ENCODE data around the gene RGMB.

The RGMB gene

GRCh38 chr5:98773214-98773463 lies 324 bp upstream of the RGMB start (continued):
- TF ChIP-seq, protein P1, sequence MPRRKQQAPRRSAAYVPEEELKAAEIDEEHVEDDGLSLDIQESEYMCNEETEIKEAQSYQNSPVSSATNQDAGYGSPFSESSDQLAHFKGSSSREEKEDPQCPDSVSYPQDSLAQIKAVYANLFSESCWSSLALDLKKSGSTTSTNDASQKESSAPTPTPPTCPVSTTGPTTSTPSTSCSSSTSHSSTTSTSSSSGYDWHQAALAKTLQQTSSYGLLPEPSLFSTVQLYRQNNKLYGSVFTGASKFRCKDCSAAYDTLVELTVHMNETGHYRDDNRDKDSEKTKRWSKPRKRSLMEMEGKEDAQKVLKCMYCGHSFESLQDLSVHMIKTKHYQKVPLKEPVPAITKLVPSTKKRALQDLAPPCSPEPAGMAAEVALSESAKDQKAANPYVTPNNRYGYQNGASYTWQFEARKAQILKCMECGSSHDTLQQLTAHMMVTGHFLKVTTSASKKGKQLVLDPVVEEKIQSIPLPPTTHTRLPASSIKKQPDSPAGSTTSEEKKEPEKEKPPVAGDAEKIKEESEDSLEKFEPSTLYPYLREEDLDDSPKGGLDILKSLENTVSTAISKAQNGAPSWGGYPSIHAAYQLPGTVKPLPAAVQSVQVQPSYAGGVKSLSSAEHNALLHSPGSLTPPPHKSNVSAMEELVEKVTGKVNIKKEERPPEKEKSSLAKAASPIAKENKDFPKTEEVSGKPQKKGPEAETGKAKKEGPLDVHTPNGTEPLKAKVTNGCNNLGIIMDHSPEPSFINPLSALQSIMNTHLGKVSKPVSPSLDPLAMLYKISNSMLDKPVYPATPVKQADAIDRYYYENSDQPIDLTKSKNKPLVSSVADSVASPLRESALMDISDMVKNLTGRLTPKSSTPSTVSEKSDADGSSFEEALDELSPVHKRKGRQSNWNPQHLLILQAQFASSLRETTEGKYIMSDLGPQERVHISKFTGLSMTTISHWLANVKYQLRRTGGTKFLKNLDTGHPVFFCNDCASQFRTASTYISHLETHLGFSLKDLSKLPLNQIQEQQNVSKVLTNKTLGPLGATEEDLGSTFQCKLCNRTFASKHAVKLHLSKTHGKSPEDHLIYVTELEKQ (tag by site-specific recombination; IDR thresholded peaks at IDR 0.05; ENCODE audit: borderline replicate concordance), result peak; percentile 31; the same call in 1 of the 2 replicates
- TF ChIP-seq PBX3 (CRISPR knock-in tag; IDR thresholded peaks at IDR 0.05), result no peak
- no peak for TF ChIP-seq ZNF76 (tag by site-specific recombination; IDR thresholded peaks at IDR 0.05; ENCODE audit: borderline replicate concordance, low read depth)
- peak; percentile 36; the same call in 1 of the 2 replicates for TF ChIP-seq TCF7L2 (IDR thresholded peaks at IDR 0.05; ENCODE audit: borderline replicate concordance, low read depth, low read length)
- no peak for TF ChIP-seq ZNF704 (tag by site-specific recombination; IDR thresholded peaks at IDR 0.05)
- TF ChIP-seq, protein P2, sequence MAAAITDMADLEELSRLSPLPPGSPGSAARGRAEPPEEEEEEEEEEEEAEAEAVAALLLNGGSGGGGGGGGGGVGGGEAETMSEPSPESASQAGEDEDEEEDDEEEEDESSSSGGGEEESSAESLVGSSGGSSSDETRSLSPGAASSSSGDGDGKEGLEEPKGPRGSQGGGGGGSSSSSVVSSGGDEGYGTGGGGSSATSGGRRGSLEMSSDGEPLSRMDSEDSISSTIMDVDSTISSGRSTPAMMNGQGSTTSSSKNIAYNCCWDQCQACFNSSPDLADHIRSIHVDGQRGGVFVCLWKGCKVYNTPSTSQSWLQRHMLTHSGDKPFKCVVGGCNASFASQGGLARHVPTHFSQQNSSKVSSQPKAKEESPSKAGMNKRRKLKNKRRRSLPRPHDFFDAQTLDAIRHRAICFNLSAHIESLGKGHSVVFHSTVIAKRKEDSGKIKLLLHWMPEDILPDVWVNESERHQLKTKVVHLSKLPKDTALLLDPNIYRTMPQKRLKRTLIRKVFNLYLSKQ (tag by site-specific recombination; IDR thresholded peaks at IDR 0.05; ENCODE audit: borderline replicate concordance), result no peak
- TF ChIP-seq ZNF707 (tag by site-specific recombination; IDR thresholded peaks at IDR 0.05), result no peak
- no peak for TF ChIP-seq MEIS1 (CRISPR knock-in tag; IDR thresholded peaks at IDR 0.05; ENCODE audit: borderline replicate concordance)
- peak; percentile 95 for TF ChIP-seq GLIS2 (tag by site-specific recombination; IDR thresholded peaks at IDR 0.05)
- TF ChIP-seq ZNF394 (tag by site-specific recombination; IDR thresholded peaks at IDR 0.05; ENCODE audit: borderline replicate concordance), result peak; percentile 45; the same call in 1 of the 2 replicates
- TF ChIP-seq TRIM28 (IDR thresholded peaks at IDR 0.05; ENCODE audit: borderline replicate concordance, low read length), result no peak
- peak; percentile 92; the same call in 1 of the 2 replicates for TF ChIP-seq ZIC2 (tag by site-specific recombination; IDR thresholded peaks at IDR 0.05)
- TF ChIP-seq ZNF132 (tag by site-specific recombination; IDR thresholded peaks at IDR 0.05; ENCODE audit: borderline replicate concordance), result no peak
- no peak; the same call in 1 of the 2 replicates for TF ChIP-seq ZBTB21 (tag by site-specific recombination; IDR thresholded peaks at IDR 0.05)
- TF ChIP-seq CTCF (tag by site-specific recombination; IDR thresholded peaks at IDR 0.05), result no peak
- peak; percentile 99 for TF ChIP-seq ZNF335 (tag by site-specific recombination; conservative IDR thresholded peaks at IDR 0.05)
- no peak for TF ChIP-seq ZNF530 (tag by site-specific recombination; IDR thresholded peaks at IDR 0.05; ENCODE audit: low read depth)
- TF ChIP-seq ZEB2 (tag by site-specific recombination; IDR thresholded peaks at IDR 0.05), result peak; percentile 94
- TF ChIP-seq ZNF510 (tag by site-specific recombination; IDR thresholded peaks at IDR 0.05; ENCODE audit: insufficient replicate concordance), result no peak
- TF ChIP-seq ZNF184 (tag by site-specific recombination; IDR thresholded peaks at IDR 0.05), result no peak
- TF ChIP-seq ZNF654 (tag by site-specific recombination; IDR thresholded peaks at IDR 0.05; ENCODE audit: low read depth), result no peak
- no peak for TF ChIP-seq ZNF768 (tag by site-specific recombination; IDR thresholded peaks at IDR 0.05)
- TF ChIP-seq ZFP41 (tag by site-specific recombination; IDR thresholded peaks at IDR 0.05; ENCODE audit: borderline replicate concordance), result no peak
- TF ChIP-seq, protein P3, sequence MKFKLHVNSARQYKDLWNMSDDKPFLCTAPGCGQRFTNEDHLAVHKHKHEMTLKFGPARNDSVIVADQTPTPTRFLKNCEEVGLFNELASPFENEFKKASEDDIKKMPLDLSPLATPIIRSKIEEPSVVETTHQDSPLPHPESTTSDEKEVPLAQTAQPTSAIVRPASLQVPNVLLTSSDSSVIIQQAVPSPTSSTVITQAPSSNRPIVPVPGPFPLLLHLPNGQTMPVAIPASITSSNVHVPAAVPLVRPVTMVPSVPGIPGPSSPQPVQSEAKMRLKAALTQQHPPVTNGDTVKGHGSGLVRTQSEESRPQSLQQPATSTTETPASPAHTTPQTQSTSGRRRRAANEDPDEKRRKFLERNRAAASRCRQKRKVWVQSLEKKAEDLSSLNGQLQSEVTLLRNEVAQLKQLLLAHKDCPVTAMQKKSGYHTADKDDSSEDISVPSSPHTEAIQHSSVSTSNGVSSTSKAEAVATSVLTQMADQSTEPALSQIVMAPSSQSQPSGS (tag by site-specific recombination; IDR thresholded peaks at IDR 0.05; ENCODE audit: low read depth), result no peak

Data from HEK293 (cell line).